GM21737 (cell line): ENCODE results near the gene ISLR2.

Source experiments
- ATAC-seq: cut with Tn5 transposase; IDR thresholded peaks from one replicate; pipeline ENCODE4 v1.9.1; 2021; ENCODE audit warnings: mild to moderate bottlenecking, moderate library complexity; ENCODE audit not compliant: unreplicated experiment

Gene ISLR2

GRCh38 chr15:74127954-74128784 lies 2.2 kb upstream of the ISLR2 start:
- ATAC-seq, result no peak

DNA sequence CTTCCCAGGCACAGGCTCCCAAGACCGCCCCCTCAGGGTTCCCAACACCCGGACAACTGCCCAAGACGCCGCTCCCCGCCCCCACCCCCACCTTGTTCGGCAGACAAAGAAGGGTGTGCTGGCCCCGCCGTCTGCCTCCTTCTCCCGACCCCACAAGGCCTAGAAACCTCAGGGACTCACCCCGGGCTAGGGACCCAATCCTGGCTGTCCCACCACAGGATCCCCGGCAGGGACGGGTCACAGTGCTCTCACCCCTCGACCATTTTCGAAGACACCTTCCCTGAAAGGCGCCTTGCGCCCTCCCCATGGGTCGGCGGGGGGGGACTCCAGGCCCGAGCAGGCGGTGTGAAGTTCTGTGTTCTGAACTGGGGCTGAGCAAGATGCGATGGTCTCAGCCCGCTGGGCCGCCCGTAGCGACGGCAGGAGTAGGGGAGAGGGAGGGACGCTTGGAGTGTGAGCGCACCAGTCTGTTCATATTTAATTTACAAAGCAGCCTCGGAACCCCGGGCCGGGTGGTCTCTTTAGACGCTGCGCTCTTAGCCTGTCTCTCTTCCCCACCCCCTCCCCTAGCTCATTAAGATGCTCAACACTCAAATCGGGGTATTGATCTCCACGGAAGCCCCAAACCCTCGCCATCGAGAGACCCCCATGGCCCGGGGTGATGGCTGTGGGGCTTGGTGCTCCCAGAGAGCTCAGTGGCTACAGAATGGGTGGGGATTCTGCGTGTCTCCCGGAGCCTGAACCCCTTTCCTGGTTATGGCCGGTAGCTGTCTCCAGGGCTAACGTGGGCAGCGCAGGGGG lies 1.4 kb upstream of the ISLR2 start:
- no peak for ATAC-seq

- no peak for ATAC-seq
Measured at GRCh38 chr15:74129586-74130154, 716 bp upstream of the ISLR2 start.

- no peak for ATAC-seq
Measured at GRCh38 chr15:74130849-74131627, 652 bp downstream of the ISLR2 start.

DNA sequence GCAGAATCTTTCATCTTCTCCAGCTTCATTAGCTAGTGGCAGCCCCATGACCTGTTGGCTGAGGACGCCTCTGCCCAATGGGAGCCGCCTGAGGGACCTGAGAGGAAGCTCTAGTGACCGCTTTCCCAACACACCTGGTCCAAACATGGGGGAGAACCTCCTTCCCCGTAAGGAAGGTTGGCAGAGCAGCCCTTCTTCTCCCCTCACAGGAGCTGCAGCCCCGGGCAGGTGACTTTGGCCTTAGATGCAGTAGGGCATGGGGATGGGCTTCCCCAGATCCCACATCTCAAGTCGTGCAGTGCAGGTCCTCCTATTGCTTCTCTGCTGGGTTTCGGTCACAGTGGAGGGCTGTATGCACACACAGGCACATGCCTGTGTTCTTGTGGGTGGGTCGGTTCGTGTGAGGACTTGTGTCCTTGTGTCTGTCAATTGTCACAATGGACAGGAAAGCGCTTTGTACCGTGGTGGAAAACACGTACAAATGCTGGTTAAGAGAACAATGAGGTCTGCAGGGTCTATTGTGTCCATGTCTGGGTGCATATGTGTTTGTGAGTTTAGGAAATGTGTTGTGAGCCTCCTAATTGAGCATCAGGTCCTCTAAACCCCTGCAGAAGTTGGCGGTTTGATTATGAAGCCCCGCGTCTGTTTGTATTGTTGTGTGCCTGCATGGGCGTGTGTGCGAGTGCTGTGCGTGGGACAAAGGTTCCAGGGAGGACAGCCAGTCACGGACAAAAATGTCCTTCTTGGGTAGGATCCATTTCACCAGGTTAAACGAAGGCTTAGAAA lies 1.4 kb downstream of the ISLR2 start:
- ATAC-seq, result no peak

- ATAC-seq, result no peak
Measured at GRCh38 chr15:74132681-74133651, 2.6 kb downstream of the ISLR2 start.

- ATAC-seq, result no peak
Measured at GRCh38 chr15:74133694-74134386, 3.5 kb downstream of the ISLR2 start.

GRCh38 chr15:74134387-74135027 lies 4.1 kb downstream of the ISLR2 start:
- no peak for ATAC-seq

DNA sequence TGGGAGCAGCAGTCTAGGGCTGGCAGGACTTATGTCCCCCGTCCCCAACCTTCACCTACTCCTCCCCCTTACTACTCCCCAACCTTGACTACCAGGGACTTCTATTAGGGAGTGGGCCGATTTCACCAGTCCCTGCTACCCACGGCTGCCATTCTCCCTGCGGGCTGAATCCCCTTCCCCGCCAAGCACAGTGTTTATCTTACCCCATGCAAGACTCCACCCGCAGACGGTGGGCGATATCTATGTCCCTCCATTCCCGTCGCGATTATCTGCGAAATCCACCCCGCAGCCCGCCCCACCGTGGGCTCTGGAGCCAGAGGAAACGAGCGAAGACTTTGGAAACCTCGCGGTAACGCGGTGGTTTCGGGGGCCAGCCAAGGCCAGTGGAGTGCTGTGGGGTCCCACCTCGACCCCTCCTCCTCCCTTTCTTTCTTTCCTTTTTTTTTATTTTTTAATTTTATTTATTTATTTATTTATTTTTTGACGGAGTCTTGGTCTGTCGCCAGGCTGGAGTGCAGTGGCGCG lies 4.7 kb downstream of the ISLR2 start:
- no peak for ATAC-seq

DNA sequence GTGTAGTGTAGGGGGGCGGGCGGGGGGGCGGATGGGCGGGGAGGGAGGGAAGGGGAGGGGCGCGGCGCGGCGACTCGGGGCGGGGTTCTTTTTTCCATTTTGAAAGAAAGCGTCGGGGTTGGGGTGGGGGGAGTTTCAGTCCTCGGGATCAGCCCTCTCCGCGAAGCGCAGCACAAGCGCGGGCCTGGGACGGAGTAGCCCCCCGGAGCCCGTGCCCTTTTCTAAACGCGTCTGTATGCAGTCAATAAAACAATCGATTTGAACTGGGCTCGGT lies 6.1 kb downstream of the ISLR2 start:
- ATAC-seq, result no peak

DNA sequence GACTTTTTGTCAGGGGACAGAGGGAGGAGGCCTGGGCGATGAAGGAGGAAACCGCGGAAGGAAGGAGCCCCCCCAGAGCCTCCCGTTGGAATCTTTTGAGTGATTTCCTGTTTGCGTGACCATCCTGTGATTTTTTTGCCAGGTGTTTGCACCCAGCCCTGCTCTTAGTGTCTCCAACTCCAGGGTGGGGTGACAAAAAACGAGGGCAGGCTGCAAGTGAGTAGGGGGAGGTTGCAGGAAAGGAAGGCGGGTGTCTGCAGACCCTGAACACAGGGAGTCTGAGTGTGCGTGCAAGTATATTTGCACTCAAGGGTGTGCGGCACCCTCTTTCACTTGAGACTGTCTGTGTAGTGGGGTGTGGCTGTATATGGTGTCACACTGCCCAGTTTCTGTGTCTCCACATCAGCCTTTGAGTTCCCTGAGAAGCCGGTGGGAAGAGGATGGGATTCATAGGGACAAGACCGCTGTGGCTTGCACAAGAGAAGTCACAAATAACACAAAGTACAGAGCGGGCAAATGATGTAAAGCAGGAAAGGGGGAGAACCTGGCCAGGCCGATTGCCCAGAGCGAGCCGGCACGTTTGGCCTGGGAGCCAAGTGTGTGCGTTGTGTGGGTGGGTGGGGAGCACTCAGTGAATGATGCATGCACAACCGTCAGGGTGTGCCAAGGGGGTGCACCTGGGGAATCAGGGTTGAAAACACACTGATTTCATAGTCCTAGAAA lies 6.6 kb downstream of the ISLR2 start:
- ATAC-seq, result no peak

DNA sequence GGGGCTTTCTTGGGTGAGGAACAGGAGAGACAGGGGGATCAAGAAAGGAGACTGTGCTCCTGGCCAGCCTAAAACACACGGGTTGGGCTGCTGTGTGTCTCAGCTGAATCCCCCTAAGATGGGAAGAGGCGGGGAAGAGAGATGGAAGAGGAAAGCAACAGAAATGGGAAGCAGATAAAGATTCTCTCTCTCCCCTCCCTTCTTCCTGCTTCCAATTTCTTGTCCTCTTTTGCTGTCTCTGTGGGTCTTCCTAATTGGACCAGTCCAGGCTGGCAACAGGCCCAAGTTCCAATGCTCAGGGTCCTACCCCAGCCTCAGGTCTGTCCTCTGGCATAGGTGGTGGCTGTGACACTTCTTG lies 7.1 kb downstream of the ISLR2 start:
- ATAC-seq, result no peak

GRCh38 chr15:74138642-74139041 lies 8.3 kb downstream of the ISLR2 start:
- ATAC-seq, result no peak

- no peak for ATAC-seq
Measured at GRCh38 chr15:74141591-74141990, 11.2 kb downstream of the ISLR2 start.

DNA sequence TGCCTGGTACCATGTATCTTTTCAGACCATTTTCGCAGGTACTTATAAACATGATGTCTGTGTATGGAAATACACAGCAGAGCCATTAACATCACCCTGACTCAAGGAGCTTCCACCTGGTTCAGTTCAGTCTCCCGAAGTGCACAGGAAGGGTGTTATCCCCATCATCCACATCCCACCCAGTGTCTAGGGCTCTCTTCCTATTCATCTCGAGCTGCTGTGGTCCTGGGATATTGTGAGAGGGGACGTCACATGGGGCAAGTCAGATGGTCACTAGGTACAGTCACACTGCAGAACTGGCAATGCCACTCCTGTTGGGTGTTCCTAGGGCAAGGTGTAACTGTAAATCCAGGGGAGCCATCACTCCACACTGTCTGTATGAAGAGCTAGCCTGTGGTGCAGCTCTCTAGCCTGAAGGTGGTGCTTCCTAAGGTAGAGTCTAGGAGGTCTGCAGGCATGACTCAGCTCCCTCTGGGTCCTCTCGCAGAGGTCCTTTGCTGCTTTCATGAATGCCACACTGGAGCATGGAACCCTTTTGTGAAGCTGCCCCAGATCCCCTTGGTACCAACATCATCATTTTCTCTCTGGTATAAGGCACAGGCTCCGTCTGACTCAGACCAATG lies 13.9 kb downstream of the ISLR2 start:
- ATAC-seq, result no peak

DNA sequence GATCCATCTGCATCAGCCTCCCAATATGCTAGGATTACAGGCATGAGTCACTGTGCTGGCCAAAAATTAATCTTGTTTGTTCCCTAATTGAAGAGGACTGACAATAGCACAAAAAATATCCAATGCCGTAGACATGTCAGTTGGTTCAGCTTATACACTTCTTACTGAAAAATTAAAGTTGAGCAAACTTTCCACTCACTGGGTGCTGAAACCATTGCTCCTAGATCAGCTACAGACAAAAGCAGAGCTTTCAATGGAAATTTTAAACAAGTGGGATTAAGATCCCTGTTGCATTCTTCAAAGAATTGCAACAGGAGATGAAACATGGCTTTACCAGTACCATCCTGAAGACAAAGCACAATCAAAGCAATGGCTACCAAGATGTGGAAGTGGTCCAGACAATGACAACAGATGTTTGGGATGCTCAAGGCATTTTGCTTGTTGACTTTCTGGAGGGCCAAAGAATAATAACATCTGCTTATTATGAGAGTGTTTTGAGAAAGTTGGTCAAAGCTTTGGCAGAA lies 16.0 kb downstream of the ISLR2 start:
- no peak for ATAC-seq

- no peak for ATAC-seq
Measured at GRCh38 chr15:74147051-74147450, 16.7 kb downstream of the ISLR2 start.
